Cardiac muscle cell (in vitro differentiated cells and primary cell): ENCODE results near the gene ARFGAP1. TPM values are rescaled to one million over a fixed set of nuclear protein-coding genes. Genes with fewer than 3 reads are reported as not detected.

ENCODE experiments used
- DNase-seq, 2 donors: peaks; one replicate each; pipeline versions ENCODE4 v3.0.0 to v3.0.0-alpha.2; 2010 to 2017; ENCODE audit warnings: low read depth in 1 of 2, low spot score in 1 of 2
- H3K27ac ChIP-seq: fragments of 200-600 bp; sonication (generic); 2 replicates; pipeline ENCODE4 v1.5.1; 2016
- H3K27me3 ChIP-seq: fragments of 200-600 bp; sonication (generic); 2 replicates; pipeline ENCODE4 v1.6.0; 2016; ENCODE audit warnings: control low read depth
- H3K36me3 ChIP-seq: fragments of 200-600 bp; sonication (generic); 2 replicates; pipeline ENCODE4 v1.5.1; 2016; ENCODE audit warnings: control low read depth
- H3K4me1 ChIP-seq: fragments of 200-600 bp; sonication (generic); 2 replicates; pipeline ENCODE4 v1.8.1; 2017; ENCODE audit warnings: low read depth, mild to moderate bottlenecking, mixed run types
- H3K4me3 ChIP-seq: fragments of 200-600 bp; sonication (generic); 2 replicates; pipeline ENCODE4 v1.5.1; 2016; ENCODE audit warnings: mild to moderate bottlenecking
- H3K9me3 ChIP-seq: fragments of 200-600 bp; sonication (generic); 2 replicates; pipeline ENCODE4 v1.5.1; 2017; ENCODE audit warnings: low read depth, mild to moderate bottlenecking, control low read depth
- polyA plus RNA-seq: library from polyadenylated mRNA; unstranded; fragments of >200 nt; fragmentation: Nextera tagmentation; extraction: Ambion mirVana; gene quantifications from 2 replicates; pipeline ENCODE4 v1.2.1, GENCODE V29; 2016
- total RNA-seq: library from RNA; depleted of rRNA; stranded (reverse); fragments of >200 nt; gene quantifications from 2 replicates; pipeline ENCODE4 v1.2.3, GENCODE V29; 2016
- TF ChIP-seq, protein P1 (sequence below): IDR thresholded peaks from 2 replicates; pipeline ENCODE4 v1.5.1; 2012; ENCODE audit warnings: low read depth, mild to moderate bottlenecking, low read length

The ARFGAP1 gene
- total and polyA plus RNA-seq, 2 experiments from 2014 or later = 85.3 to 96.5 TPM

DNA sequence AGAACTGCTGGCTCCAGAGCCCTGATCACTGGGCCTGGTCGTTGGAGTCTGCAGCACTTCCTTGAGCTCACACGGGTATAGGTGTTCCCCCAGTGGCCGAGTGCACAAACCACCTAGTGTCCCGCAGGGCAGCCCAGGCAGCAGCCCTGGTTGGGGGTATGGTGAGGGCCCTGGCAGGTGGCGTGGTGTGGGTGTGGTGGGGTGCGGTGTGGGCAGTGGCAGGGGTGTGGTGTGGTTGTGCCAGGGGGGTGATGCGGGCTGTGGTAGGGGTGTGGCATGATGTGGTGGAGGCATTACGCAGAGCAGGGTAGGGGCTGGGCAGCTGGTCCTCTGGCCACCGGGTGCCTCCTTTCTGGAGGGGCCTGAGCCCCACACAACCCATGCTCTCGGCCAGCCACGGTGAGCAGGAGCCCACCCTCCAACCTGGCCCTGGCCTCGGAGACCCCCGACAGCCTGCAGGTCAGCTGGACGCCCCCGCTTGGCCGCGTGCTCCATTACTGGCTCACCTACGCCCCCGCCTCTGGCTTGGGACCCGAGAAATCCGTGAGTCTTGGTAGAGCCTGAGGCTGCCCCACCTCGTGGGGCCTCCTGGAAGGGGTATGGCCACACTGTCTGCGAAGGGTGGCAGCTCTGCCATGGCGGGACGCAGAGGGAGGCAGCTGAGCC, 40.9 kb downstream of the ARFGAP1 start:
- no peaks in the 10 kb centered on the region for H3K36me3 ChIP-seq
- H3K27ac ChIP-seq = no peak overlapping the region
- no peak overlapping the region for H3K4me3 ChIP-seq
- no peaks in the 10 kb centered on the region for H3K9me3 ChIP-seq
- no peaks in the 10 kb centered on the region for H3K27me3 ChIP-seq
- no peaks in the 10 kb centered on the region for H3K4me1 ChIP-seq
- DNase-seq = no peak
- TF ChIP-seq, protein P1, sequence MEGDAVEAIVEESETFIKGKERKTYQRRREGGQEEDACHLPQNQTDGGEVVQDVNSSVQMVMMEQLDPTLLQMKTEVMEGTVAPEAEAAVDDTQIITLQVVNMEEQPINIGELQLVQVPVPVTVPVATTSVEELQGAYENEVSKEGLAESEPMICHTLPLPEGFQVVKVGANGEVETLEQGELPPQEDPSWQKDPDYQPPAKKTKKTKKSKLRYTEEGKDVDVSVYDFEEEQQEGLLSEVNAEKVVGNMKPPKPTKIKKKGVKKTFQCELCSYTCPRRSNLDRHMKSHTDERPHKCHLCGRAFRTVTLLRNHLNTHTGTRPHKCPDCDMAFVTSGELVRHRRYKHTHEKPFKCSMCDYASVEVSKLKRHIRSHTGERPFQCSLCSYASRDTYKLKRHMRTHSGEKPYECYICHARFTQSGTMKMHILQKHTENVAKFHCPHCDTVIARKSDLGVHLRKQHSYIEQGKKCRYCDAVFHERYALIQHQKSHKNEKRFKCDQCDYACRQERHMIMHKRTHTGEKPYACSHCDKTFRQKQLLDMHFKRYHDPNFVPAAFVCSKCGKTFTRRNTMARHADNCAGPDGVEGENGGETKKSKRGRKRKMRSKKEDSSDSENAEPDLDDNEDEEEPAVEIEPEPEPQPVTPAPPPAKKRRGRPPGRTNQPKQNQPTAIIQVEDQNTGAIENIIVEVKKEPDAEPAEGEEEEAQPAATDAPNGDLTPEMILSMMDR = no peak

DNA sequence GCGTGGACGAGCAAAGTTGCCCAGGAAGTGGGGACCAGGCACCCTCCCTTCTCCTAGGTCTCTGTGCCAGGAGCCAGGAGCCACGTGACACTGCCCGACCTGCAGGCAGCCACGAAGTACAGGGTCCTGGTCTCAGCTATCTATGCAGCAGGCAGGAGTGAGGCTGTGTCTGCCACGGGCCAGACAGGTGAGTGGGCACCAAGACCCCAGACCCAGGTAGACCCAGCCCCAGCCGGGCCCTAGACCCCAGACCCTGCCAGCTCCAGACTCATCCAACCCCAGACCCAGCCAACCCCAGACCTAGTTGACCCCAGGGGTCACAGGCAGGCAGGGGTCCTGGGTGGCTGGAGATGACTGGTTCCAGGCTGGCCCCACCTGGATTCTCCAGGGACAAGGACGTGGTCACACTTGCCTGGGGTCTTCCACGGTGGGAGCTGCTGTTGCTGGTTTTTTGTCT, 41.4 kb downstream of the ARFGAP1 start:
- no peaks in the 10 kb centered on the region for H3K36me3 ChIP-seq
- no peaks in the 10 kb centered on the region for H3K9me3 ChIP-seq
- H3K4me3 ChIP-seq = no peak overlapping the region
- H3K27me3 ChIP-seq = no peaks in the 10 kb centered on the region
- no peak overlapping the region for H3K27ac ChIP-seq
- H3K4me1 ChIP-seq = no peaks in the 10 kb centered on the region
- TF ChIP-seq, protein P1 = no peak
- DNase-seq = no peak

DNA sequence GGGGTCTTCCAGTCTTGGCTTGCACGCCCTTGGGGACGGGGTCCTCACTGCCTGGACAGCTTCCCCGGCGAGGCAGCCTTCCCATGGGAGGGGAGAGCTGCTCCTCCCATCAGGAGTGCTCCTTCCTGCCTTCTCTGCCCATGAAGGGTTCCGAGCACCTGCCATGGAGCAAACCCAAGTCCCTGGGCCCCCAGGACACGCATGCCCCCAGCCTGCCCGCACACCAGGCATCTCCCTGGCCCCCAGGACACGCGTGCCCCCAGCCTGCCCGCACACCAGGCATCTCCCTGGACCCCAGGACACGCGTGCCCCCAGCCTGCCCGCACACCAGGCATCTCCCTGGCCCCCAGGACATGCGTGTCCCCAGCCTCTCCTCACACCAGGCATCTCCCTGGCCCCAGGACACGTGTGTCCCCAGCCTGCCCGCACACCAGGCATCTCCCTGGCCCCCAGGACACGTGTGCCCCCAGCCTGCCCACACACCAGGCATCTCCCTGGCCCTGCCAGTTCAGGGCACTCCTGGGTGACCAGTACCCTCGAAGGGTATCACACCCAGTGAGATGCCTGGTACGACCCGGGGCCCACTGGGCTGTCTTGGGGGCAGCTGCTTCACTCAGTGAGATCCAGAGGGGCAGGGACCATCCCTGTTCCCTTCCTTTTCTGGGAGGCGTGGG, 42.1 kb downstream of the ARFGAP1 start:
- no peaks in the 10 kb centered on the region for H3K9me3 ChIP-seq
- H3K4me1 ChIP-seq = no peaks in the 10 kb centered on the region
- no peaks in the 10 kb centered on the region for H3K36me3 ChIP-seq
- H3K4me3 ChIP-seq = no peak overlapping the region
- DNase-seq = no peak
- TF ChIP-seq, protein P1 = no peak
- H3K27me3 ChIP-seq = no peaks in the 10 kb centered on the region
- no peak overlapping the region for H3K27ac ChIP-seq

DNA sequence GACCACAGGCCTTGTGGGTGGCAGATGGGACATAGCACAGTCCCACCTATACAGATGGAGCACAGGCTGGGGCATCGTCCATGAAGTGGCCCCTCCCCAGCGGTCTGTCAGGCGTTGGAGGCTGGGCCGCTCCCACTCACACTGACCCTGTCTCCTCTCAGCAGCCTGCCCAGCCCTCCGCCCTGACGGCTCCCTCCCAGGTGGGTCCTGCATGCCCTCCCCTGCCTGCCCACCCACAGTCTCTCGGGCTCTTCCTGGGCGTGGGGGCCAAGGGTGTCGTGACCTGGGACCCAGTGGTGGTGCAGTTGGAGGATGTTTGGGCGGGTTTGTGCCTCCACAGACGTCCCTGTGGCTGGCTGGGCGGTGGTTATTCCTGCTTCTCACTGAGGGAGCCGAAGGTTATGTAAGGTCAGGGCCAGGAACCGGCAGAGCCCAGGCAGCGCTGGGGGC, 42.7 kb downstream of the ARFGAP1 start:
- Histone ChIP-seq H3K4me1 (no peaks in the 10 kb centered on the region), H3K9me3 (no peaks in the 10 kb centered on the region), H3K27ac (no peak overlapping the region), H3K4me3 (no peak overlapping the region), H3K27me3 (no peaks in the 10 kb centered on the region), H3K36me3 (no peaks in the 10 kb centered on the region)
- no peak for DNase-seq
- TF ChIP-seq, protein P1 = no peak

DNA sequence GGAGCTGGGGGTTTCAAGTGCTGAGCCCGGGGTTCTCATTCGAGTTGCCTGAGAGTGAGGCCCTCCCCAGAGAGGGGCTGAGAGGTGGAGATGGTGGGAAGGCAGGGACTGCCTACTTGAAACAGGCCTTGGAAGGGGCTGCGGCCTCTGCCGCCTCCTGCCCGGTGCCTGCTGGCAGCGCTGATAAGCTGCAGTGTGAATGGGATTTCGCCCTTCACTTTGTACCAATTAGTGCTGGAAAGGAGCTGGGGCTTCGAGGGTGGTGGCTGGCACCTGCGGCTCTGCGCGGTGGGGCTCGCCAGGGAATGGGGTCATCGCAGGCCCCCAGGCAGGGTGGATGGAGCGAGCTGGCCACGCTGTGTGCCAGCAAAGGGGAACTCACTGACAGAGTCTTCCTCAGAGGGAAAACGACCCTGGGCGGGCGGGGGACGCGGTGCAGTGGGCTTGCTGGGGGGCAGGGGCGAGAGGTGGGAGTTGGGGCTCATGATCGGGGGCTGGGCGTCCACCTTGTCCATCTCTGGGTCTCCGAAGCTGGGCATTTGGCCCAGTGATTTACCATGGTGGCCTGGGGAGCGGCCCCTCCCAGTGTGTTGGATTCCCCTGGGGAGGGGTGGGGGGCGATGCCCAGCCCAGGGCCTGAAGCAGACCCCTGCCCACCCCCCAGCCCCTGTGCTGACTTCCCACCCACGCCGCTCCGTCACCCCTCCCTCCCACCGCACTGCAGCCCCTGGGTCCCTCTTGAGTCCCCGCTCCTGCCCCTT, 43.3 kb downstream of the ARFGAP1 start:
- H3K4me1 ChIP-seq = no peaks in the 10 kb centered on the region
- no peaks in the 10 kb centered on the region for H3K27me3 ChIP-seq
- DNase-seq = no peak
- H3K4me3 ChIP-seq = no peak overlapping the region
- no peak overlapping the region for H3K27ac ChIP-seq
- TF ChIP-seq, protein P1 = no peak
- no peaks in the 10 kb centered on the region for H3K9me3 ChIP-seq
- no peaks in the 10 kb centered on the region for H3K36me3 ChIP-seq
